Endothelial cell of umbilical vein (primary cell): ENCODE measurements around the gene IL6R. TPM values are rescaled to one million over a fixed set of nuclear protein-coding genes. Genes with fewer than 3 reads are reported as not detected.

Experiments used
- BruUV-seq: library from RNA; stranded (reverse); fragments of 400-500 nt; replicated peaks from 2 replicates; lab custom pipeline; 2021; lab: Mats Ljungman, UMichigan
- CTCF ChIA-PET: fragments of 300-600, 350-600 bp; sonication (Branson Sonifier 250); formaldehyde crosslinking; loops from one replicate; lab custom pipeline; 2021; ENCODE audit warnings: antibody characterized with exemption, inconsistent platforms; lab: Charles Lee
- POLR2A ChIA-PET: fragments of 300-600, 350-600 bp; sonication (Branson Sonifier 250); formaldehyde crosslinking; loops from one replicate; lab custom pipeline; 2021; ENCODE audit warnings: antibody characterized with exemption, inconsistent platforms; lab: Charles Lee
- DNase-seq: peaks from one replicate; pipeline ENCODE4 v3.0.0-alpha.2; 2011; ENCODE audit warnings: low read depth, low spot score
- FAIRE-seq: peaks from 2 replicates; lab custom pipeline; 2011; peaks lifted over from hg19 to GRCh38; lab: Jason Lieb, UNC
- H2AFZ ChIP-seq: 2 replicates; pipeline ENCODE4 v1.6.0; 2012; ENCODE audit warnings: low read depth, low read length, control low read depth, inconsistent platforms
- H3K27ac ChIP-seq: 2 replicates; pipeline ENCODE4 v1.5.1; 2011; ENCODE audit warnings: low read depth, mild to moderate bottlenecking, control low read depth, low read length, moderate library complexity; ENCODE audit not compliant: insufficient read depth
- H3K27me3 ChIP-seq, 2 experiments: 2 replicates each; pipeline versions ENCODE4 v1.6.0 to v1.6.1; 2011; ENCODE audit warnings: low read length in 2 of 2, mixed read lengths in 1 of 2; ENCODE audit not compliant: control insufficient read depth in 2 of 2, insufficient read depth in 2 of 2
- H3K36me3 ChIP-seq, 2 experiments: 2 replicates in 1 of 2; 3 replicates in 1 of 2; pipeline ENCODE4 v1.5.1; 2011; ENCODE audit warnings: low read length in 2 of 2, mild to moderate bottlenecking in 1 of 2, moderate library complexity in 1 of 2; ENCODE audit not compliant: control insufficient read depth in 2 of 2, insufficient read depth in 2 of 2; ENCODE audit errors: extremely low read depth in 1 of 2
- H3K4me1 ChIP-seq: 3 replicates; pipeline ENCODE4 v1.5.1; 2011; ENCODE audit warnings: mild to moderate bottlenecking, low read length; ENCODE audit not compliant: control insufficient read depth, insufficient read depth; ENCODE audit errors: extremely low read depth
- H3K4me2 ChIP-seq: 2 replicates; pipeline ENCODE4 v1.6.1; 2011; ENCODE audit warnings: low read length, control low read depth, mixed read lengths; ENCODE audit not compliant: insufficient read depth
- H3K4me3 ChIP-seq, 3 experiments: fragments of 200-600 bp in 1 of 3; sonication (generic), shearing (Covaris generic) in 1 of 3; replicated peaks in 1 of 3; 2 replicates each; pipeline ENCODE4 v1.5.1; 2011 to 2016; ENCODE audit warnings: control low read depth in 3 of 3, low read length in 3 of 3, mild to moderate bottlenecking in 2 of 3, inconsistent platforms in 1 of 3, low read depth in 1 of 3, moderate library complexity in 1 of 3; ENCODE audit not compliant: insufficient read depth in 1 of 3
- H3K79me2 ChIP-seq: 2 replicates; pipeline ENCODE4 v1.6.0; 2012; ENCODE audit warnings: low read length, inconsistent platforms; ENCODE audit not compliant: control insufficient read depth, insufficient read depth
- H3K9ac ChIP-seq: replicated peaks from 2 replicates; pipeline ENCODE3; 2011; ENCODE audit warnings: low read length, control low read depth; ENCODE audit not compliant: insufficient read depth; ENCODE audit errors: extremely low read depth
- H3K9me1 ChIP-seq: replicated peaks from 3 replicates; pipeline ENCODE4 v1.6.0; 2011; ENCODE audit warnings: mild to moderate bottlenecking, low read length; ENCODE audit not compliant: control insufficient read depth, insufficient read depth; ENCODE audit errors: extremely low read depth
- H3K9me3 ChIP-seq: replicated peaks from 2 replicates; pipeline ENCODE4 v1.5.1; 2012; ENCODE audit warnings: low read length, inconsistent platforms; ENCODE audit not compliant: control insufficient read depth, insufficient read depth
- H4K20me1 ChIP-seq: replicated peaks from 2 replicates; pipeline ENCODE3; 2011; ENCODE audit warnings: mild to moderate bottlenecking, low read length; ENCODE audit not compliant: control insufficient read depth, insufficient read depth; ENCODE audit errors: extremely low read depth
- EZH2 ChIP-seq: IDR thresholded peaks from 2 replicates; pipeline ENCODE4 v1.6.1; 2012; ENCODE audit warnings: borderline replicate concordance, low read depth, mild to moderate bottlenecking, moderate library complexity, low read length, inconsistent platforms; ENCODE audit not compliant: severe bottlenecking
- FOS ChIP-seq: IDR thresholded peaks from 2 replicates; pipeline ENCODE4 v1.6.1; 2011; ENCODE audit warnings: mild to moderate bottlenecking, low read length, moderate library complexity, borderline replicate concordance; ENCODE audit not compliant: insufficient read depth
- GATA2 ChIP-seq: IDR thresholded peaks from 2 replicates; pipeline ENCODE4 v1.7.0; 2011; ENCODE audit warnings: low read depth, mild to moderate bottlenecking, moderate library complexity, mixed read lengths, low read length; ENCODE audit not compliant: insufficient read length, insufficient read depth
- JUN ChIP-seq: IDR thresholded peaks from 2 replicates; pipeline ENCODE4 v1.6.1; 2011; ENCODE audit warnings: borderline replicate concordance, low read depth; ENCODE audit not compliant: insufficient read length, insufficient read depth
- MYC ChIP-seq: IDR thresholded peaks from one replicate; pipeline ENCODE4 v1.6.1; 2011; ENCODE audit warnings: mild to moderate bottlenecking, low read depth, low read length
- POLR2A ChIP-seq: IDR thresholded peaks from 2 replicates; pipeline ENCODE4 v1.6.1; 2012; ENCODE audit warnings: low read depth, mild to moderate bottlenecking, control low read depth, low read length
- POLR2AphosphoS5 ChIP-seq: IDR thresholded peaks from 2 replicates; pipeline ENCODE4 v1.6.1; 2012; ENCODE audit warnings: low read depth, mild to moderate bottlenecking, control low read depth, low read length, moderate library complexity; ENCODE audit not compliant: insufficient read depth
- dilution Hi-C: fragments of 300-500 bp; cut with MboI; formaldehyde crosslinking; loops from one replicate; pipeline ENCODE4 v1.15.0; 2019; ENCODE audit warnings: low sequenced_read_pairs; ENCODE audit not compliant: extremely low pct_ligation_motif_present
- intact Hi-C: fragments of 100-400 bp; cut with micrococcal nuclease; formaldehyde crosslinking; loops from one replicate; pipeline ENCODE4 v1.10.0; 2022
- polyA plus RNA-seq, 4 experiments: library from polyadenylated mRNA; depleted of rRNA in 3 of 4; stranded (reverse) in 3 of 4; unstranded in 1 of 4; fragments of >200 nt; gene quantifications; 2 replicates each; pipeline versions ENCODE4 v1.2.1 to v1.2.3, GENCODE V29; 2011 to 2012; ENCODE audit warnings: missing spikeins in 1 of 4
- total RNA-seq: library from RNA; stranded (reverse); gene quantifications from 2 replicates; pipeline ENCODE4 v1.2.3, GENCODE V29; 2021
- TF ChIP-seq, protein P1 (sequence below), 2 donors: IDR thresholded peaks; 1 replicate in 1 of 2; 2 replicates in 1 of 2; pipeline ENCODE4 v1.5.1; 2011; ENCODE audit warnings: low read length in 2 of 2, mild to moderate bottlenecking in 2 of 2, moderate library complexity in 2 of 2, control low read depth in 1 of 2, inconsistent platforms in 1 of 2, low read depth in 1 of 2; ENCODE audit not compliant: insufficient read depth in 1 of 2; ENCODE audit errors: extremely low read depth in 1 of 2
- TF ChIP-seq, protein P2 (sequence below): IDR thresholded peaks from 2 replicates; pipeline ENCODE4 v1.6.1; 2011; ENCODE audit not compliant: insufficient read depth, insufficient read length

IL6R gene
- total and polyA plus RNA-seq, 2 donors (not counting 3 experiments of a cell fraction or from before 2014, with no cell fraction given), result 4.8 to 5.1 TPM

DNA sequence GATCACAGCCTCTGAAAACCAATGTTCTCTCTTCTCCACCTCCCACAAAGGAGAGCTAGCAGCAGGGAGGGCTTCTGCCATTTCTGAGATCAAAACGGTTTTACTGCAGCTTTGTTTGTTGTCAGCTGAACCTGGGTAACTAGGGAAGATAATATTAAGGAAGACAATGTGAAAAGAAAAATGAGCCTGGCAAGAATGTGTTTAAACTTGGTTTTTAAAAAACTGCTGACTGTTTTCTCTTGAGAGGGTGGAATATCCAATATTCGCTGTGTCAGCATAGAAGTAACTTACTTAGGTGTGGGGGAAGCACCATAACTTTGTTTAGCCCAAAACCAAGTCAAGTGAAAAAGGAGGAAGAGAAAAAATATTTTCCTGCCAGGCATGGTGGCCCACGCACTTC is 61.1 kb downstream of the IL6R start:
- POLR2A ChIA-PET, result no interaction called here
- no peak for FAIRE-seq
- no peaks in the 10 kb centered on the region for H3K27me3 ChIP-seq

More for the DNA sequence above, 61.1 kb downstream of the IL6R start:
- Histone ChIP-seq H3K9me1 (no peaks in the 10 kb centered on the region), H2AFZ (no peak overlapping the region), H4K20me1 (no peaks in the 10 kb centered on the region), H3K36me3 (peaks cover 0 to 2% of the 10 kb centered on the region in 2 experiments), H3K9me3 (no peaks in the 10 kb centered on the region), H3K4me1 (peaks cover 8% of the 10 kb centered on the region), H3K4me2 (no peak overlapping the region), H3K27ac (no peak overlapping the region), H3K9ac (no peak overlapping the region), H3K79me2 (no peaks in the 10 kb centered on the region), H3K4me3 (no peak overlapping the region)
- dilution Hi-C loops, result no loop called here
- intact Hi-C loops, result no loop called here
- TF ChIP-seq, protein P1, sequence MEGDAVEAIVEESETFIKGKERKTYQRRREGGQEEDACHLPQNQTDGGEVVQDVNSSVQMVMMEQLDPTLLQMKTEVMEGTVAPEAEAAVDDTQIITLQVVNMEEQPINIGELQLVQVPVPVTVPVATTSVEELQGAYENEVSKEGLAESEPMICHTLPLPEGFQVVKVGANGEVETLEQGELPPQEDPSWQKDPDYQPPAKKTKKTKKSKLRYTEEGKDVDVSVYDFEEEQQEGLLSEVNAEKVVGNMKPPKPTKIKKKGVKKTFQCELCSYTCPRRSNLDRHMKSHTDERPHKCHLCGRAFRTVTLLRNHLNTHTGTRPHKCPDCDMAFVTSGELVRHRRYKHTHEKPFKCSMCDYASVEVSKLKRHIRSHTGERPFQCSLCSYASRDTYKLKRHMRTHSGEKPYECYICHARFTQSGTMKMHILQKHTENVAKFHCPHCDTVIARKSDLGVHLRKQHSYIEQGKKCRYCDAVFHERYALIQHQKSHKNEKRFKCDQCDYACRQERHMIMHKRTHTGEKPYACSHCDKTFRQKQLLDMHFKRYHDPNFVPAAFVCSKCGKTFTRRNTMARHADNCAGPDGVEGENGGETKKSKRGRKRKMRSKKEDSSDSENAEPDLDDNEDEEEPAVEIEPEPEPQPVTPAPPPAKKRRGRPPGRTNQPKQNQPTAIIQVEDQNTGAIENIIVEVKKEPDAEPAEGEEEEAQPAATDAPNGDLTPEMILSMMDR (IDR thresholded peaks at IDR 0.05; ENCODE audit: extremely low read depth in 1 of 2, insufficient read depth in 1 of 2, low read depth in 1 of 2, low read length in 2 of 2), result no peak
- no peak for TF ChIP-seq JUN
- no peak for TF ChIP-seq POLR2AphosphoS5
- TF ChIP-seq MYC, result no peak
- TF ChIP-seq EZH2, result no peak
- no peak for TF ChIP-seq FOS
- no peak for TF ChIP-seq GATA2
- TF ChIP-seq POLR2A, result no peak
- TF ChIP-seq, protein P2, sequence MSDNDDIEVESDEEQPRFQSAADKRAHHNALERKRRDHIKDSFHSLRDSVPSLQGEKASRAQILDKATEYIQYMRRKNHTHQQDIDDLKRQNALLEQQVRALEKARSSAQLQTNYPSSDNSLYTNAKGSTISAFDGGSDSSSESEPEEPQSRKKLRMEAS, result no peak
- BruUV-seq, result no TSS peak
- CTCF ChIA-PET, result interaction anchor here (0.9 to 1.5 kb wide), 3 partner anchors 13 to 80 kb away, joined by 3 to 4 read pairs (median 4); no protein-coding TSS in a partner anchor
- DNase-seq, result no peak
